ENCODE results near the gene SCFD2. TPM values are rescaled to one million over a fixed set of nuclear protein-coding genes. Genes with fewer than 3 reads are reported as not detected.

SCFD2 gene
- total RNA-seq, 1 donor, result 33.2 TPM

DNA sequence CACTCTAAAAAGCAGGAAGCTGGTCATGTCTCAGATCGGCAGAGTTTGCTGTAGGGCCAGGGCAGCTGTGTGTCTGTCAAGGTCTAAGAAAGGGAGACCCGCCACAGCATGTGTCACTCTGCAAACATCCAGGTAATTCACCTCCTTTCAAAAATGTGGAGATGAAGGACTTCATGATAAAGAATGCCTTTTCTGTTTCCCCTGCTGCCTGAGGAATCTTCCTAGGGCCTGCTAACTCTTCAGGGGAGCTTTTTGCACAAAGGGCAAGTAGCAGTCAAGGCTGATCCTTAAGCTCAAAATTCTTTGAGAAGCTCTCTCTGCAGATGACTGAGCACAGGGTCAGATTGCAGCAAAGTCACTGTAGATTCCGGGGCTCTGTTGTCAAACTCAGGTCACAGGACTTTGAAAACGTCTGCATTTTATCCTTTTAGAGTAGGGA, 482.7 kb downstream of the SCFD2 start:
- H3K4me3 ChIP-seq (ENCODE audit: low read depth, low read length), result no peak overlapping the region
- TF ChIP-seq, protein P1, sequence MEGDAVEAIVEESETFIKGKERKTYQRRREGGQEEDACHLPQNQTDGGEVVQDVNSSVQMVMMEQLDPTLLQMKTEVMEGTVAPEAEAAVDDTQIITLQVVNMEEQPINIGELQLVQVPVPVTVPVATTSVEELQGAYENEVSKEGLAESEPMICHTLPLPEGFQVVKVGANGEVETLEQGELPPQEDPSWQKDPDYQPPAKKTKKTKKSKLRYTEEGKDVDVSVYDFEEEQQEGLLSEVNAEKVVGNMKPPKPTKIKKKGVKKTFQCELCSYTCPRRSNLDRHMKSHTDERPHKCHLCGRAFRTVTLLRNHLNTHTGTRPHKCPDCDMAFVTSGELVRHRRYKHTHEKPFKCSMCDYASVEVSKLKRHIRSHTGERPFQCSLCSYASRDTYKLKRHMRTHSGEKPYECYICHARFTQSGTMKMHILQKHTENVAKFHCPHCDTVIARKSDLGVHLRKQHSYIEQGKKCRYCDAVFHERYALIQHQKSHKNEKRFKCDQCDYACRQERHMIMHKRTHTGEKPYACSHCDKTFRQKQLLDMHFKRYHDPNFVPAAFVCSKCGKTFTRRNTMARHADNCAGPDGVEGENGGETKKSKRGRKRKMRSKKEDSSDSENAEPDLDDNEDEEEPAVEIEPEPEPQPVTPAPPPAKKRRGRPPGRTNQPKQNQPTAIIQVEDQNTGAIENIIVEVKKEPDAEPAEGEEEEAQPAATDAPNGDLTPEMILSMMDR (IDR thresholded peaks at IDR 0.05; ENCODE audit: insufficient read depth, low read depth, low read length), result no peak

DNA sequence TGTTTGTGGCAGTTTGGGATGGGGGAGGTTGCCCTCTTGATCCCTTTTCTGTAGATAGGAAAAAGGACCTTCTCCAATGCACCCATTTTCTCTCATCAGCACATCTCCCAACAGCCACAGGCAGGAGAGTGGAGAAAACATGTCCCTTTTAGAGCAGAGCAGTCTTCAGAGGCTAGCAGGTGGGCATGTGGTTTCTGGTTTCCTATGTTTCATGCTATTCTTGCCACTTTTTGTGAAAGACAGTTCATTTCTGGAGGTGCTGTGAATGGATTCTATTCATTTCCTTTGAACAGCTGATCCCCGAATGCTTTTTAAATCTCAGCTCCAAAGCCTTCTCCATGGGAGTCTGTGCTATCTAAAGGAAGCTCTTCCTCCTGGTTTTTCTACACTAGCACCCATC, 484.9 kb downstream of the SCFD2 start:
- no peak for DNase-seq (ENCODE audit: low read depth)
- TF ChIP-seq, protein P1 (IDR thresholded peaks at IDR 0.05; ENCODE audit: insufficient read depth, low read depth, low read length), result no peak
- no peak overlapping the region for H3K4me3 ChIP-seq (ENCODE audit: low read depth, low read length)

More for the DNA sequence above, 482.7 kb downstream of the SCFD2 start:
- DNase-seq (ENCODE audit: low read depth), result no peak

DNA sequence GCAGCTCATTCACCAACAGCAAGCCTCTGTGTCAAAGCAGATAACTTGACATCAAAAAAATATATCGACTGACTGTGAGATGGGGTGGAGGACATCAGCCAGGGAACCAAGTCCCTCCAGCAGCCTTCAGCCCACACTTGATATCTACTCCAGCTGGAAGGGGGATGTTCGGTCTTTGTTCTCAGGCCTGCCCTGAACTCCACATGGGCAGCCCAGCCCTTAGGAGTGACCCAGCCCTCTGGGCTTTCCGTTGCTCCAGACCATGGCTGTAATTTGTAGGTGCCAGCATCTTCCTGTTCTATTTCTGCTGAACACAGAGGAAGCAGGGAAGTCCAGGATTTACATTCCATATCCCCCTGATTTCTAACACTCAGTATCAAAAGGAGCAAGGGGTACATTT, 486.4 kb downstream of the SCFD2 start:
- H3K4me3 ChIP-seq (ENCODE audit: low read depth, low read length), result no peak overlapping the region
- DNase-seq (ENCODE audit: low read depth), result no peak
- TF ChIP-seq, protein P1 (IDR thresholded peaks at IDR 0.05; ENCODE audit: insufficient read depth, low read depth, low read length), result no peak

DNA sequence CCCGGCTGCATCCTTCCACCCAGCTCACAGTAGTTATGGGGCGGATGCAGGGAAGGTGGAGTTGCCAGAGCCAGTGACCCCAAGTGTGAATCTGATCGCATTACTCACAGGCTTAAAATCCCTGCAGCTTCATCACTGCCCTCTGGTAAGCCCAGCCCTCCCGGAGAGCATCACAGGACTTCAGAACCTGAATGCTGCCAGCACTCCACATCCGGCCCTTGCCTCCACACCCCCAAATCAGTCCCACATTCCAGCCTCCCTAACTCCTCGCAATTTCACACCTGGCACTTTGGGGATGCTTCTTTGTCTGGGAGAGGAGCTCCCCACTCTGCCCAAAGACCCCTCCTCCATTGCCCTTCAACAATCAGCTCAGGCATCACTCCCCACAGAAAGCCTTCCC, 488.2 kb downstream of the SCFD2 start:
- DNase-seq (ENCODE audit: low read depth), result no peak
- no peak overlapping the region for H3K4me3 ChIP-seq (ENCODE audit: low read depth, low read length)
- TF ChIP-seq, protein P1 (IDR thresholded peaks at IDR 0.05; ENCODE audit: insufficient read depth, low read depth, low read length), result no peak

DNA sequence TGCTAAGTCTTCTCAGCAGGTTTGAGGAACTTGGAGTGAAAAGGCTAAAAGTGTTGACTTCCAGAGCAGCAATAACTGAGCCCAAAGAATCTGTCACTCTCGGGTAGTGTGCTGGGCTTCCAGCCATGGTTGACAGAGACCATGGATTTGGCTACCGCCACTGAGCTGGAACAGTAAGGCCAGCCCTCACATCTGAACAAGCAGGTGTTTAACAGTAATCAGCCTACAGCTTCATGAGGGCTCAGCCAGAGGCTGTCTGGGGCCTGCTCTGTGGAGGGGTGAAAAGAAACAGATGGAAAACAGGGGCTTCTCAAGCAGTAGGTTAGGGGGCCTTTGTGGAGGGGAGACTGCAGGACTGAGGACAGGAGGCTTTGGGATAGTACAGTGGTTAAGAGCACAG, 488.8 kb downstream of the SCFD2 start:
- no peak overlapping the region for H3K4me3 ChIP-seq (ENCODE audit: low read depth, low read length)
- no peak for DNase-seq (ENCODE audit: low read depth)
- TF ChIP-seq, protein P1 (IDR thresholded peaks at IDR 0.05; ENCODE audit: insufficient read depth, low read depth, low read length), result no peak

DNA sequence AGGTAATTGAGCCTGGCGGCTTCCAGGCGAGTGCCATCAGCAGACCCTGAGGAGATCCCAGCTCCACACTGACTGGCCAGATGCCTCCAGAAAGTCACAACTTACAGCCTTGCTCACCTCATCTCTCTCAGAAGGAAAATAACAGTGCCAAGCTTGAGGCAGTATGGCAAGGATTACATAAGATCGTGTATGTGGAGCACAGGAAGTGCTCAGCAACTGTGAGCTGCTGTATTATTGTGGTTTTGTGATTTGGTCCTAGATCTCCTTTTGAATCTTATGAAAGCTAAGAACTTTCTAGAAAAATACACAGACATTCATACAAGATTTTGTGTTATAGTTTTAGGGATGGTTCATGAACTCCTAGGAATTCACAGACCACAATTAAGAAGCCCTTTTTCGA, 489.8 kb downstream of the SCFD2 start:
- DNase-seq (ENCODE audit: low read depth), result no peak
- H3K4me3 ChIP-seq (ENCODE audit: low read depth, low read length), result no peak overlapping the region
- TF ChIP-seq, protein P1 (IDR thresholded peaks at IDR 0.05; ENCODE audit: insufficient read depth, low read depth, low read length), result no peak

DNA sequence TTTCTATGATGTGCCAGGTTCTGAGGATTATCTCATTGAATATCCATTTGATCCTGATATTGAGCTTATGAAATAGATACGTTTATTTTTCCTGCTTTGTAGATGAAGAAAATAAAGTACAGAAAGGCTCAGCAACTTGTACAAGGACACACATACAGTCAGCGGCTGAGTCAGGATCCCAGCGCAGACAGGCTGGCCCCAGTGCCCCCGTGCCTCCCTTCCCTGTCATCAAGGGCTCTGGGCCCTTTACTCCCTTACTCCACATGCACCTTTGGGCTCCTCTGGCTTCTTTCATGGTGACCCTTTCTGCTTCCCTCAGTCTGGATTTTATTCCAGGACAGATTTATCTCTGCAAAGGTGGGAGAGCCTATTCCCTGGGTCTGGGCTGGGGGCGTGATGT, 490.9 kb downstream of the SCFD2 start:
- TF ChIP-seq, protein P1 (IDR thresholded peaks at IDR 0.05; ENCODE audit: insufficient read depth, low read depth, low read length), result no peak
- DNase-seq (ENCODE audit: low read depth), result no peak
- H3K4me3 ChIP-seq (ENCODE audit: low read depth, low read length), result no peak overlapping the region
